HG03442 (cell line): ENCODE data around the gene TIGD6.
"Not testable (repeated sequence)": the region's sequence is repeated elsewhere in the genome, so short reads cannot be mapped to it uniquely, and the experiment has no call there.

Source experiments
- ATAC-seq: cut with Tn5 transposase; IDR thresholded peaks from one replicate; pipeline ENCODE4 v1.9.1; 2021; ENCODE audit warnings: mild to moderate bottlenecking, moderate library complexity; ENCODE audit not compliant: unreplicated experiment

TIGD6 gene

GRCh38 chr5:150000256-150000989 is at the start of gene TIGD6, which contains the start of gene HMGXB3:
TIGD6 (minus strand) TSS chr5:150000654; CDS start chr5:149996348, 4,306 bp downstream.
HMGXB3 (plus strand) TSS chr5:150000739; CDS start chr5:150004853, 4,114 bp downstream.
- ATAC-seq, result peak; percentile 86

- no peak for ATAC-seq
These were observed 45.6 kb upstream of the TIGD6 start for GRCh38 chr5:150046031-150046430.

- no peak for ATAC-seq
These were observed 45.1 kb upstream of the TIGD6 start for GRCh38 chr5:150045549-150045948.

- ATAC-seq, result no peak
These were observed 44.3 kb upstream of the TIGD6 start for GRCh38 chr5:150044712-150045111.

GRCh38 chr5:150044329-150044681 is 43.9 kb upstream of the TIGD6 start:
- no peak for ATAC-seq

GRCh38 chr5:150043657-150044328 is 43.3 kb upstream of the TIGD6 start:
- no peak for ATAC-seq

- no peak for ATAC-seq
These were observed 42.0 kb upstream of the TIGD6 start for GRCh38 chr5:150042459-150042858.

GRCh38 chr5:150038547-150038946 is 38.1 kb upstream of the TIGD6 start:
- ATAC-seq, result no peak

GRCh38 chr5:150036513-150036912 is 36.1 kb upstream of the TIGD6 start:
- ATAC-seq, result no peak

GRCh38 chr5:150035139-150035895 is 34.9 kb upstream of the TIGD6 start:
- peak; percentile 98 for ATAC-seq

- ATAC-seq, result peak; percentile 8
These were observed 34.2 kb upstream of the TIGD6 start for GRCh38 chr5:150034662-150035061.

- ATAC-seq, result no peak
These were observed 32.9 kb upstream of the TIGD6 start for GRCh38 chr5:150033334-150033733.

- not testable (repeated sequence) for ATAC-seq
These were observed 27.6 kb upstream of the TIGD6 start for GRCh38 chr5:150028047-150028446.

GRCh38 chr5:150026682-150027172 is 26.3 kb upstream of the TIGD6 start:
- ATAC-seq, result no peak

- ATAC-seq, result no peak
These were observed 24.0 kb upstream of the TIGD6 start for GRCh38 chr5:150024346-150024984.

GRCh38 chr5:150023136-150023535 is 22.7 kb upstream of the TIGD6 start:
- ATAC-seq, result no peak

- no peak for ATAC-seq
These were observed 22.2 kb upstream of the TIGD6 start for GRCh38 chr5:150022681-150023080.

- ATAC-seq, result no peak
These were observed 21.7 kb upstream of the TIGD6 start for GRCh38 chr5:150022158-150022531.

GRCh38 chr5:150021491-150022157 is 21.2 kb upstream of the TIGD6 start:
- no peak for ATAC-seq

- ATAC-seq, result no peak
These were observed 19.8 kb upstream of the TIGD6 start for GRCh38 chr5:150020249-150020648.
